HT-29 (cell line): ENCODE results near the gene CDC45. TPM values are rescaled to one million over a fixed set of nuclear protein-coding genes. Genes with fewer than 3 reads are reported as not detected.
A peak's percentile ranks its signal among the peaks of the same experiment; 100 is the strongest.

Experiments
- DNase-seq: peaks from one replicate; pipeline ENCODE4 v3.0.0-alpha.2; 2015; ENCODE audit warnings: low spot score
- total RNA-seq: library from RNA; depleted of rRNA; stranded (reverse); fragments of >200 nt; shearing (Covaris generic); gene quantifications from 2 replicates; pipeline ENCODE4 v1.2.3, GENCODE V29; 2014

CDC45 gene
- total RNA-seq, 1 experiment from 2014 or later, result 71.3 TPM

GRCh38 chr22:19515654-19516377 lies 36.1 kb downstream of the CDC45 start:
- no peak for DNase-seq

- no peak for DNase-seq
Observed at GRCh38 chr22:19516378-19517170, 36.9 kb downstream of the CDC45 start.

DNA sequence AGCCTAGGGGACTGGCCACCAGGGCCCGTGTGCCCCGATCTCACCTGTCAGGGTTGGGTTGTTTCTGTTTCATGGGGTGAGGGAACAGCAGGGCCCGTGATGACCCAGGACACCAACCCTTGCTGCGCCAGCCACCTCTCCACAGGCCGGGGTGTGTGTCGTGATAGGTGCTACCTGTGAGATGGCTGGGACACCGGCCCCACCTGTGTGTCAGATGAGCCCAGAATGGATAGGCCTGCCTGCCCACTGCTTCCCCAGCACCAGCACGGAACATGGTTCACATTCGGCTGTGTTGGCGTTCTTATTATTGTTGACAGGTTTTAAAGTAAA lies 37.4 kb downstream of the CDC45 start:
- DNase-seq, result no peak

GRCh38 chr22:19517919-19518611 lies 38.3 kb downstream of the CDC45 start:
- no peak for DNase-seq

- no peak for DNase-seq
Observed at GRCh38 chr22:19518635-19519034, 38.9 kb downstream of the CDC45 start.

- DNase-seq, result no peak
Observed at GRCh38 chr22:19519041-19519926, 39.6 kb downstream of the CDC45 start.

DNA sequence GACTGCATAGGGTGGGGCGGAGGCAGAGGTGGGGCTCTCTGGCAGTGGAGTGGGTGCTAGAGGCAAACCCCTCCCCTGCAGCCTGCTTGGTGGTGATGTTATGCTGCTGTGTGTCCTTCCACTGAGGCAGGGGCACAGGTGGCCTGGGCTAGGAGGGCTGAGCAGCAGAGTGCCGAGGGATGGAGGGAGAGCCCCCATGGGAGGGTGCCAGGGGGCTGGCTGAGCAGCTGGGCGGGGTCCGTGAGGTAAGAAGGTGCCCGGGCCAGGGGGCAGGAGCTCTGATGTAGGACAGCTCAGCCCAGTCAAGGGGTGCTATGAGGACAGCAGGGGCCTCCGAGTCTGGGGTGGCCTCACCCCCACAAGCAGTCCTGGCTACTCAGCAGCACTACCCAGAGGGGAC lies 40.3 kb downstream of the CDC45 start:
- no peak for DNase-seq

GRCh38 chr22:19520566-19521305 lies 41.0 kb downstream of the CDC45 start:
- no peak for DNase-seq

DNA sequence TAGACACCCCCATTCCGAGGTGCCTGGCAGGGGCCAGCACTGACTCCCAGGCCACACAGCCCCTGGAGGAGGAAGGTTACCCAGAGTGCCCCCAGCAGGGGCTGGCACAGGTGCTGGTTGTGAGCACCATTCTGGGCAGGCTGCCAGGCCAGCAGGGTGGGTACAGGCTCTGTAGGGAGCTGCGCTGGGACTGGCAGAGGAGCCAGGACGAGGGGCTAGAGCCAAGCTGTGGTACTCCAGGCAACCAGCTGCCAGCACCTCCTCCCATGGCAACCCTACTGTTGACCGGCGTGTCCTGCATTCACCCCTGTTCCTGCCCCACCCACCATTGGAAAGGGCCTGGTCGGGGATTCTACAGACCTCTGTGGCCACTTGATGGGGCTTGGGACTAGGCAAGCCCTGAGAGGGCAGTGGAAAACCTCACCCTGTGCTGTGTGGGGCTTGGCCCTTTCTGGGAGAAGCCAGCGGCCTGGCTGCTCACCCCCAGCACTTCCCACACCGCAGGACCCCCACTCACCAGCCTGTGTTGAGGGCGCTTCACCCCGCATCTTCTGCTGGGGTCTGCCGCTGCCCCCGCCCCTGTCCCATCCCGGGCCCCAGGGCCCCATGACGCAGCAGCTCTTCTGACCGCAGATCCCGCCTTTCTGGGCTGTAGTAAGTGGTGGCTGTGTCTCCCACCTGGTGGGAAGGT lies 42.6 kb downstream of the CDC45 start:
- peak; percentile 45 for DNase-seq

- no peak for DNase-seq
Observed at GRCh38 chr22:19522881-19523239, 43.1 kb downstream of the CDC45 start.

DNA sequence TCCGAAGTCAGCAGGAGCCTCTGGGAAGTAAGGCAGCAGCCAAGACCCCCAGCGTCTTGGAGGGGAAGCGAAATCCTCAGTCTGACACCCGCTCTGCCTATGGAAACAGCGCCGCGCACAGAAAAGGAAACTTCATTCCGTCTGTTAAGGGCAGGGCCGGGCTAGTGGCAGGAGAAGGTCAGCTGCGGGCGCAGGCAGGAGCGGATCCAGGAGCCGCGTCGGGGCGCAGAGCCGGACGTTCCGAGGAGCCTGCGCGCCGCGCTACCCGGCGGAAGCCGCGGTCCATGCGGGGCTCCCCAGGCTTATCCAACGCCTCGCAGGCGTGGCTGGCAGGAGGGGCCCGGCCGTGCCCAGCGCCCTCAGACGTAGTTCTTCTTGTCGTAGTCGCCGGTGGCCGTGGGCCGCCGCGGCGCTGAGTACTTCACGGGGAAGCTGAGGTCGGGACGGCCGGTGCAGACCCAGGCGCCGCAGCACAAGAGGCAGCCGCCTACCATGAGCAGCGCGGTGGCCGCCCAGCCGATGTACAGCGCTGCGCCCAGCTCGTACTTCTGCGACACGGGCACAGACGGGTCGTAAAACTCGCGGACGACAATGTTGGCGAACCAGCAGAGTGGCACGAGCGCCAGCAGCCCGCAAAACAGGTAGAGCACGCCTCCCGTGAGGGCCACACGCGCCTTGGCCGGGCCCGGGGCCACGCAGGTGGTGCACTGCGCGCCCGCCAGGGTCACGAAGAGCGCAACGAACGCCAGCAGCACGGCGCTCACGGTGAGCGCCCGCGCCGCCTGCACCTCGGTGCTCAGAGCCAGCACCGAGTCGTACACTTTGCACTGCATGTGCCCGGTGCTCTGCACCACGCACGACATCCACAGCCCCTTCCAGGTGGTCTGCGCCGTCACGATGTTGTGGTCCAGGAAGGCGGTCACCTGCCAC lies 43.8 kb downstream of the CDC45 start:
- DNase-seq, result no peak

GRCh38 chr22:19524170-19525115 lies 44.7 kb downstream of the CDC45 start, which contains the start of gene CLDN5:
Gene CLDN5, minus strand, starts transcription at chr22:19524410. Its CDS starts 155 bp downstream, at chr22:19524255.
- no peak for DNase-seq

GRCh38 chr22:19525116-19525660 lies 45.5 kb downstream of the CDC45 start:
- DNase-seq, result no peak

GRCh38 chr22:19525666-19526065 lies 45.9 kb downstream of the CDC45 start:
- DNase-seq, result no peak

DNA sequence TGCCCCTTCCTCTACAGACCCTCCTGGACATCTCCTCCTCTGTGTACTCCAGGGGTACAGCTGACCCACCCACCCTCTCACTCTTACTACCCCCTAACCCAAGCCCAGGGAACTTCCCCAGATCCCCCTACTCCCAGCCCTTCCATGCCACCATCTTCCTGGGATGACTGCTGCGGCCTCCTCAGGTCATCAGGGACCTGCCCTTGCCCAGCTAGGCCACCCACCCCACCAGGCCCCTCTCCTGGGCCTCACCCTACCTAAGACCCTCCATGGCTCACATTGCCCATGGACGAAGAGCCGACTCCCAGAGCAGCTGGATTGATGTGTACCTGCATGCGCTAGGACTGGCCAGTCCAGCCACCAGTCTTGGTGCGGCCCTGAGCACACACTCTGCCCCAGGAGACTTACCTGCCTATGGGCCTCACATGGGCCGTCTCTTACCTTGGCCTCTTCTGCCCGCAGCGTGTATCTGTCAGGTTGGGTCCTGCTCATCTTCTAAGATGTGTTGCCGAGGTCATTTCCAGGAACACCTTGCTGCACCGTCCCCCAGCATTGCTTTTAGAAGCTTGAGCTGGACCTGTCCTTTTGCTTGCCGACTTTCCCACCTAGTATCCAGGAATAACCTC lies 46.5 kb downstream of the CDC45 start:
- DNase-seq, result no peak

DNA sequence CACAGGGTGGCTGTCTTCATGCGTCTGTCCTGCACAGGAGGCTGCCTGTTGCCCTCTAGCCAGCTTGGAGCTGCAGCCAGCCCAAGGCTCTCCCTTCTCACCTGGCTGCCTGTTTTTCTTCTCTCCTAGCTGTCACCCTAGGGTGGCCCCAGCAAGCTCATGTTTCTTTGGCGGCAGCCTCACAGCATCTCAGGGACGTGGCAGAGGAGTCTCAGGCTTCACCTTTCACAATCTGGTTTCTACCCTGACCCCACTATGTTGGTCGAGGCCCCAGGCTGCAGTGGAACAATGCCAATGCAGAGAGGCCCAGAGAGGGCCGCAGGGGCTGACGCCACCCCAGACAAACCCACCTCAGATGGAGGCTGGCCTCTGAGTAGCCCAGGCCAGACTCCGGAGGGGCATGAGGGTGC lies 47.0 kb downstream of the CDC45 start:
- no peak for DNase-seq

GRCh38 chr22:19527321-19527721 lies 47.6 kb downstream of the CDC45 start:
- DNase-seq, result no peak
